ENCODE data around the gene FGD4.

GRCh38 chr12:32446316-32447119, 47.2 kb downstream of the FGD4 start:
- TF ChIP-seq POLR2A (IDR thresholded peaks at IDR 0.05): no peak
- no peak for TF ChIP-seq CTCF (IDR thresholded peaks at IDR 0.05)
- no peak for TF ChIP-seq POLR2AphosphoS5 (IDR thresholded peaks at IDR 0.05)
- no peak for TF ChIP-seq EP300 (IDR thresholded peaks at IDR 0.05)
